Nephron progenitor cell (in vitro differentiated cells): ENCODE results near the gene KCNH5.

ENCODE experiments used
- DNase-seq: peaks from one replicate; pipeline ENCODE4 v3.0.0; 2021
- H3K27ac Mint-ChIP-seq: 2 replicates; pipeline ENCODE4 v1.8.0; 2021; ENCODE audit warnings: mild to moderate bottlenecking, moderate library complexity, mixed read lengths
- H3K27me3 Mint-ChIP-seq: 2 replicates; pipeline ENCODE4 v1.8.0; 2021; ENCODE audit warnings: mild to moderate bottlenecking, low read depth, mixed read lengths; ENCODE audit not compliant: poor library complexity
- H3K36me3 Mint-ChIP-seq: 2 replicates; pipeline ENCODE4 v1.8.0; 2021; ENCODE audit warnings: low read depth, mixed read lengths
- H3K4me1 Mint-ChIP-seq: 2 replicates; pipeline ENCODE4 v1.8.0; 2021; ENCODE audit warnings: mixed read lengths
- H3K4me3 Mint-ChIP-seq: 2 replicates; pipeline ENCODE4 v1.8.0; 2021; ENCODE audit warnings: mild to moderate bottlenecking, moderate library complexity, mixed read lengths
- H3K9me3 Mint-ChIP-seq: 2 replicates; pipeline ENCODE4 v1.8.0; 2021; ENCODE audit warnings: mild to moderate bottlenecking, moderate library complexity, mixed read lengths
- CTCF ChIP-seq: fragments of 200-600 bp; sonication (generic); IDR thresholded peaks from 2 replicates; pipeline ENCODE4 v1.5.0; 2021; ENCODE audit warnings: antibody characterized with exemption

The KCNH5 gene

GRCh38 chr14:62938778-62939177, 106.5 kb downstream of the KCNH5 start:
- H3K9me3 Mint-ChIP-seq, result no peaks in the 10 kb centered on the region
- no peak overlapping the region for H3K27ac Mint-ChIP-seq
- TF ChIP-seq CTCF, result no peak
- no peaks in the 10 kb centered on the region for H3K27me3 Mint-ChIP-seq
- DNase-seq, result no peak
- peaks cover 12% of the 10 kb centered on the region for H3K4me1 Mint-ChIP-seq
- H3K4me3 Mint-ChIP-seq, result no peak overlapping the region
- peaks cover 5% of the 10 kb centered on the region for H3K36me3 Mint-ChIP-seq

DNA sequence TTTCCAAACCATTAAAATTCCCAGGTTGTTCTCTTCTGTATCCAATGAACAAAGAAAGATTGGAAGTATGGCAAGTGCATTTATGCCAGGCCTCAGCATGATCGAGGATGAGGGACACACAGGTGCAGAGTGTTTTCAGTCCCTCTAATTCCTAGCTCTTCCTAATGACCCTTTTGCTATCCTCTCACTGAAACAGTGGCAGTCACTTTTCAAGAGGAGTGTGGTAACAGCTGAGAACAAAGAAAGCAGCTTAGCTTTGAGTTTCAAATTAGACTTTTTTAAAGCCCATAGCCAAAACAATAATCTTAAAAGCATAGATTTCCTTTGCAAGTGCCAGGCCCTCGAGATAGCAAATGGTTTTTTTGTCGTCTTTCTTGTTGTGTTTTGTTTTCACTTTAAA, 110.8 kb downstream of the KCNH5 start:
- DNase-seq, result no peak
- H3K27ac Mint-ChIP-seq, result peak overlapping the region; percentile 3
- H3K36me3 Mint-ChIP-seq, result peaks cover 5% of the 10 kb centered on the region
- no peak for TF ChIP-seq CTCF
- no peaks in the 10 kb centered on the region for H3K27me3 Mint-ChIP-seq
- no peak overlapping the region for H3K4me3 Mint-ChIP-seq
- H3K9me3 Mint-ChIP-seq, result no peaks in the 10 kb centered on the region
- H3K4me1 Mint-ChIP-seq, result peaks cover 15% of the 10 kb centered on the region

DNA sequence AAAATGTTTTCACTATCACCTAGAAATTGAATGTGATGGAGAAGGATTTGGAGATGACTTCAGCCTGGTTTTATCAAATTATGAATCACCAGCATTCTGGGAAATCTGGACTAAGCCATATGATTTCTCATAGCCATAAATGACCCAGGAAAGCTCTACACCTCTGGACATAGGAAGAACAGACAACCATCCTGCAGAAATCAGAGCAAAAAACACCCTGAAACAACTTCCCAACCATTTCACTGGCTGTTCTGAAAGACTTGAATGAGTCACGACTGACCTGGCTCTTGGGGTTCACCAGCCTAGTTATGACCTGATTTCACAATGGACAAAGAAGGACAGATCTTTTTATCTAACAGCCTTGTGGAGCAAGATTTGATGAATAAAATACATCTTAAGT, 123.8 kb downstream of the KCNH5 start:
- Mint-ChIP-seq H3K27me3 (no peaks in the 10 kb centered on the region), H3K4me1 (peaks cover 12% of the 10 kb centered on the region), H3K27ac (no peak overlapping the region), H3K9me3 (peaks cover 19% of the 10 kb centered on the region), H3K36me3 (peaks cover 35% of the 10 kb centered on the region), H3K4me3 (no peak overlapping the region)
- TF ChIP-seq CTCF, result no peak
- no peak for DNase-seq

DNA sequence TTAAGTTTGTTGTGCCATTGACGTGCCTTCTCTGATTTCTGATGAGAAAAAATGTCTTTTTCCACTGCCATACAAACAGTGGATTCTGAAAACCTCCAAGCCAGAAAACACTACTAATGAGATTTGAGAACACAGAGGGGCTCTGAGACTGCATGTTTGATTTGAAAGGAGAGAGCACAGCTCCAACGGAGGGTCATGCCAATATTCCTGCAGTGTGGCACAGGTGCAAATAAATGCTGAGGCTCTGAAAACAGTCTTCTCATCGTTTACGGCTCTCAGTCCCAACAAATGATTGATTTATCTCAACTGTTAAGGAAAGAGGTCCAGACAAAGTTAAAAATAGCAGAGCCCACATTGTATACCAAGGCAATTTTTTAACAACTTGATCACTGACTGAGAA, 128.7 kb downstream of the KCNH5 start:
- Mint-ChIP-seq H3K4me3 (no peak overlapping the region), H3K4me1 (peaks cover 15% of the 10 kb centered on the region), H3K27ac (no peak overlapping the region), H3K27me3 (no peaks in the 10 kb centered on the region), H3K36me3 (no peaks in the 10 kb centered on the region), H3K9me3 (no peaks in the 10 kb centered on the region)
- DNase-seq, result no peak
- TF ChIP-seq CTCF, result no peak

- no peak overlapping the region for H3K4me3 Mint-ChIP-seq
- DNase-seq, result no peak
- H3K4me1 Mint-ChIP-seq, result peaks cover 15% of the 10 kb centered on the region
- no peak overlapping the region for H3K27ac Mint-ChIP-seq
- no peaks in the 10 kb centered on the region for H3K9me3 Mint-ChIP-seq
- H3K27me3 Mint-ChIP-seq, result no peaks in the 10 kb centered on the region
- H3K36me3 Mint-ChIP-seq, result no peaks in the 10 kb centered on the region
- no peak for TF ChIP-seq CTCF
Observed at GRCh38 chr14:62914873-62915272, 130.4 kb downstream of the KCNH5 start.

- no peak for TF ChIP-seq CTCF
- peaks cover 5% of the 10 kb centered on the region for H3K36me3 Mint-ChIP-seq
- peaks cover 6% of the 10 kb centered on the region for H3K9me3 Mint-ChIP-seq
- no peak overlapping the region for H3K4me3 Mint-ChIP-seq
- peak overlapping the region; percentile 25 for H3K27ac Mint-ChIP-seq
- H3K27me3 Mint-ChIP-seq, result no peaks in the 10 kb centered on the region
- H3K4me1 Mint-ChIP-seq, result peaks cover 15% of the 10 kb centered on the region
- DNase-seq, result no peak
Observed at GRCh38 chr14:62914025-62914424, 131.2 kb downstream of the KCNH5 start.
